ENCODE measurements around the gene CCDC78.

CCDC78 gene

DNA sequence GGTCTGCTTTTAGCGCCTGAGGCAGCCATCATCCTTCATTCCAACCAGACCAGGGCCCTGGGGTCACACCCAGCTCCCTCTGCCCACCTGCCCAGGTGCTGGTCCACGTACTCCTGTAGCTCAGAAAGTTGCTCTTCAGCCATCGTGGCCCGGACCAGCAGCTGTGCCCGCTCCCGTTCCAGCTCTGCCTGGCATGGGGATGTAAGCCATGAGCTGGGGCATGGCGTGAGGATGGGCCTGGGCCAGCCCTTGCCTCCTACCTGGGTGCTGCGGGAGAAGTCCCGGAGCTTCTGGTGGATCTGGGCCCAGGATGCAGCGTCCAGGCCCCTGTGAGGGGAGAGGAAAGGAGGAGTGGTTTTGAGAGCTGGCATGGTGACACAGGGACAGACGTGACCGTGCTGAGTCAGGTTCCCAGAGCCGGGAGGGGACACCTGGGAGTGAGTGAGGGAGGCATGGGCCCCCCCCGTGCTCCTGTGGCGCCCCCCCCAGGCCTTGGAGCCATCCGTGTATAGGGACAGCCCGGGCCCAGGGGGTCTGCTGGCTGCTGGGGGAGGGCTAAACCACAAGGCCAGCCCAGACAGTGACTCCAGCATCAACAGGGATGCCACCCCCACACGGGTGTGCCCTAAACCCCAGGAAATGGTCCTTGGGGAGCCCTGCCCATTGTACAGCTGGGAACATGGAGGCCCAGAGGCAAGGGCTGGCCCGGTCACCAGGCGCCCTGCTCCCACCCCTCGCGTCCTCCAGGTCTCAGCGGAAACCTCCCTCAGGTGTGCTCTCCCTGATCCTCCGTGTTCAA lies 3.2 kb downstream of the CCDC78 start:
- DNase-seq (ENCODE audit: low spot score): no peak

DNA sequence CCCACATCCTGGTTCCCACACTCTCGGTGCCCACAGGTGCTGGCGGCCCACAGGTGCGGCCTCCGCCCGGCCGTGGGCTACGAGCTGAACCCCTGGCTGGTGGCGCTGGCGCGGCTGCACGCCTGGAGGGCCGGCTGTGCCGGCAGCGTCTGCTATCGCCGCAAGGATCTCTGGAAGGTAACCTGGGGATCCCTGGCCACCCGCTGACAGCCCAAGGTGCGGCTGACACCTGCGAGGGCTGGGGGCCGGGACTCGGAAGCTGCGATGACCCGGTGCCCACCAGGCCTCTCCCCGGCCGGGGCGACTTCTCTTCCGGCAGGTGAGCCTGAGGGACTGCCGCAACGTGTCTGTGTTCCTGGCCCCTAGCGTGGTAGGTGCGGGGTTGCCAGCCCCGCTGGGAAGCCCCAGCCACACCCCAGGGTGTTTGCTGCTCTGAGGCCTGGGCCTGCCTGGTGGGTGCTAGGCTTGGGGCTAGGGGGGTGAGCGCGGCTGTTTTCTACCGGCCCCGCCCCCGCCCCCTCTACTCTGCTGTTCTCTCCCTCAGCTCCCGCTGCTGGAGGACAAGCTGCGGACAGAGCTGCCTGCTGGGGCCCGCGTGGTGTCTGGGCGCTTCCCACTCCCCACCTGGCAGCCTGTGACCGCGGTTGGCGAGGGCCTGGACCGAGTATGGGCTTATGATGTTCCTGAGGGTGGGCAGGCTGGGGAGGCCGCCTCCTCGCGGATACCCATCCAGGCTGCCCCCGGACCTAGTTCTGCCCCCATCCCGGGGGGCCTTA lies 4.3 kb downstream of the CCDC78 start:
- no peak for DNase-seq (ENCODE audit: low spot score)

- peak; percentile 66 for DNase-seq (ENCODE audit: low spot score)
These were observed 5.1 kb downstream of the CCDC78 start, which contains the start of gene ANTKMT for GRCh38 chr16:720990-721764. Gene ANTKMT (plus strand): TSS chr16:721146. CDS start chr16:721275, 129 bp downstream.

- no peak for DNase-seq (ENCODE audit: low spot score)
These were observed 5.7 kb downstream of the CCDC78 start for GRCh38 chr16:720447-720989.

DNA sequence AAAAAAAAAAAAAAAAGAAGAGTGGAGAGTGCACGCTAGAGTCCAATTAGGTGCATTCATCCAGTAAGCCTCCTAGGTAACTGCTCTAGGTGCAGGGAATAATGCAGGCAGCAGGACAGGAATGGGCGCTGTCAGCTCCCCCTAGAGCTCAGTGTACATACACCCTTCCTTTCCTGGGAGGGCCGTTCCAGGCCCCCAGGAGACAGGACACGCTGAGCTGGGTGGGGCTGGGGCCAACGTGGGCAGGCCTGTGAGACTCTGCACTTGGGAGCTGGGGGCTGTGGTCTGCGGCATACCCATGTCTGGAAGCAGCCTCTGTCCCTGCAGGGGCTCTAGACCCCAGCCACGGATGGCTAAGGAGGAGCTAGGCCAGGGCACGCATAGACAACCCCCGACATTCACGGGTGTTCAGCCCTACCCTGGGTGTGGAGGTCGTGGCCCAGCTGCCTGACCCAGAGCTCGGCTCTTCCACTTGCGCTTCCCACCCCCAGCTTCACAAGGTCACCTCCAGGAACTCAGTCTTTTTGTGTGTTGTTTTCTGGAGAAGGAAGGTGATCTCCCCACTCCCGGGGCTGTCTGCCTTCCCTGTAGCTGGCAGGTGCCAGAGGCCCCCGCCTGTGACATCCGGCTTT lies 6.3 kb downstream of the CCDC78 start:
- no peak for DNase-seq (ENCODE audit: low spot score)

- DNase-seq (ENCODE audit: low spot score): no peak
These were observed 7.3 kb downstream of the CCDC78 start for GRCh38 chr16:718922-719321.

DNA sequence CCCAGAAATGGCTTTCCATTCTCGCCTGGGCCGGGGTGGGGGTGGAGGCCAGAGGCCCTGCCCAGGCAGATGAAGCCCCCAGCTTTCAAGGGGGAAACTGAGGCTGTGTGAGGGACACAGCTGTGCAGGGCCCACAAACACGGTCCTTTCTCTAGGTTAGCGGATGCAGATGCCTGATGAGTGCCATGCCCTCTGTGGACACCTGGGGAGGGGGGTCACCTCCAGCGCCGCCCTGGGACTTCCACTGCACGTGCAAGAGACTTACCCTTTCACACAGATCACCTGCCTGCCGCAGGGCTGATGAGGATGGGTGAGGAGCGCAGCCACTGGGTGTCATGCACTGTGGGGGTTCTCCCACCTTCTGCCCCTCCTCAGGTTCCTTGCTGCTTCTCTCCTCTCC lies 7.9 kb downstream of the CCDC78 start:
- DNase-seq (ENCODE audit: low spot score): no peak

DNA sequence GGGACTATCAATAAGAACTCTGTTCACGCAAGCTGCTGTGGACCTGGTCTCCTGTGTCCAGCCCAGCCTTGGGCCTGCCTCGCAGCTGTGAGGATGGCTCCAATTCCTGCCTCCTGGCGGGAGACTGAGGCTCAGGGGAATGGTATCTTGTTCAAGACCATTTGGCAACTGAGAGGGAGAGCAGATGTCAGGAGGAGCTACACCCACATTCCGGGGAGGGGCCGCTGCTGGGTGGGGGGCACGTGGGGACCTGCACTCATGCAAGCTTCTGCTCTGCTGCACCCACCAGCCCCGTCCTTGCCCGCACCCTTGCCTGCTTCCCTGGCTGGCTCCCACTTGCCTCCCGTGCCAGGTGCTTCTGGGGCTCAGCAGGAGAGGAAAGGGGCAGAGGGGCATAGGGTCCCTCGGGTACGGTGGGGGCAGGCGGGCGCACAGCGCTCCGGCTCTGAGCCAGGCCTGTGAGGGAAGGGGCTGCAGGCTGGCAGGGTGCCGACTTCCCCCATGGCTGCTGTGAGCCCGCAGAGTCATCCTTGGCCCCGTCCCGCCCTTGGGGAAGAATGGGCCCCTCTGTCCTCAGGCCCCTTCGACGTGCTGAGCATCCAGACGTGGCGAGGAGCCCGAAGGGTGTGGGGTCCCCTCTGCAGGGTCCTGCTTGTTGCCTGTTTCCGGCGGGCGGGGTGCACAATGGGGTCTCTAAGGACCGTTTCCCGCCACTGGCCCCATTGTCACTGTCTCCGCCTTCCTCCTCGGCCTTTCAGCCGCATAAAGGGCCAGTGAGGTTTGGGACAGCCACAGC lies 8.6 kb downstream of the CCDC78 start:
- DNase-seq (ENCODE audit: low spot score): no peak

- DNase-seq (ENCODE audit: low spot score): no peak
These were observed 9.4 kb downstream of the CCDC78 start for GRCh38 chr16:716768-717325.

DNA sequence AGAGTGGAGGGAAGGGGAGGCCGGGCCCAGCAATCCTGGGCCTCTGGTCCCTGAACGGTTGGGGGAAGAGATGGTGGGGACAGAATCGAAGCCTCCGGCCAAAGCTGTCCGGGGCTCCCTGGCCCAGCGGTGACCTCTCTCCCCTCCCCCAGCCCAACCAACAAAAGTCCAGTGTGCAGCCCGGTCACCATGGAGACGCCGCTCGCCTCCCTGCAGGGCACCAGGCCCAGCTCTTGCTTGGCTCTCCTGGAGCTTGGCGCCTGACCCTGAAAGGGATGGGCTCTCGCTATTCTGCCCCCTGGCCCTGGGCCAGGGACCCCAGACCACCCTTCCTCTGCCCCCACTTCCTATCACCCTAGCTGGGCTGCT lies 10.1 kb downstream of the CCDC78 start:
- no peak for DNase-seq (ENCODE audit: low spot score)

- no peak for DNase-seq (ENCODE audit: low spot score)
These were observed 10.6 kb downstream of the CCDC78 start for GRCh38 chr16:715477-716199.

GRCh38 chr16:714558-715476 lies 11.4 kb downstream of the CCDC78 start, which contains the start of gene METRN:
Gene METRN (plus strand): TSS chr16:715118. CDS start chr16:715290, 172 bp downstream.
- peak; percentile 85 for DNase-seq (ENCODE audit: low spot score)

- no peak for DNase-seq (ENCODE audit: low spot score)
These were observed 12.2 kb downstream of the CCDC78 start for GRCh38 chr16:714079-714478.

DNA sequence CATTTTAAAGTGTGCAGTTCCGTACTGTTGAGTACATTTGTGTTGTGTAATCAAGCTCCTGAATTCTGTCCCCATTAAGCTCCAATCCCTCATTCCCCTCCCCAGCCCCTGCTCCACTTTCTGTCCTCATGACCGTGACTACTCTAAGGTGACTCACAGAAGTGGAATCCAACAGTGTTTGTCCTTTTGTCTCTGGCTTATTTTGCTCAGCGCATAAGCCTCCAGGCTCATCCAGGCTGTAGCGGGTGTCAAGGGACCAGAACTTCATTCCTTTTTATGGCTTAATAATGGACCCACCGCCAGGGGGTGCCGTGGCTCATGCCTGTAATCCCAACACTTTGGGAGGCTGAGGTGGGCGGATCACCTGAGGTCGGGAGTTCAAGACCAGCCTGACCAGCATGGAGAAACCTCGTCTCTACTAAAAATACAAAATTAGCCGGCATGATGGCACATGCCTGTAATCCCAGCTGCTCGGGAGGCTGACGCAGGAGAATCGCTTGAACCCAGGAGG lies 13.4 kb downstream of the CCDC78 start:
- DNase-seq (ENCODE audit: low spot score): peak; percentile 29

DNA sequence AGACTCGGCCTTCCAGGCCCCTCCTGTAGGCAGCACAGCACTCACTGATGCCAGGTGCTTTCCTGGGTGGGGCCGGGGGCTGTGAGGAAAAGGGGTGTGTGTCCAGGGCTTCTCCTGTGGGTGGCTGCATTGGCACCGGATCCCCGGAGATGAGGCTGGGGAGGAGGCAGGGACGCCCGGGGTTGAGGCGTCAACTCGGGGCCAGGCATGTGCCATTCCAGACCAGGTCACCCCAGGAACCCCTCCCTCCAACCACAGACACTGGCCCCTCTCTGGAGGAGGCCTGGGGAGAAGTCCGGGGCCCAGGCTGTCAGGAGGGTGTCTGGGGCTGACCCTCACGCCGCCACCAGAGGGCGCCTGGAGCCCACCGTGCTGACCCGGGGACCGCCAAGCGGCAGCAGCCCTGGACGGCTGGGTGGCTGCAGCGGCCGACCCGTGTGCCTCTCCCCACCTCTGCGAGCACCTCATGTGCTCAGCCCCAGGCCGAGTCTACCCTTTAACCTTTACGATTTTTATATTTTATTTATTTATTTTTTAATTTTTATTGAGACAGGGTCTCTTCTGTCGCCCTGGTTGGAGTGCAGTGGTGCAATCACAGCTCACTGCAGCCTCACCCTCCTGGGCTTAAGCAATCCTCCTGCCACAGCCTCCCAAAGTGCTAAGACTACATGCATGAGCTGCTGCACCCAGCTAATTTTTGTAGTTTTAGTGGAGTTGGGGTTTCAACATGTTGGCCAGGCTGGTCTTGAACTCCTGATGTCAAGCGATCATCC lies 14.5 kb downstream of the CCDC78 start:
- peak; percentile 77 for DNase-seq (ENCODE audit: low spot score)

DNA sequence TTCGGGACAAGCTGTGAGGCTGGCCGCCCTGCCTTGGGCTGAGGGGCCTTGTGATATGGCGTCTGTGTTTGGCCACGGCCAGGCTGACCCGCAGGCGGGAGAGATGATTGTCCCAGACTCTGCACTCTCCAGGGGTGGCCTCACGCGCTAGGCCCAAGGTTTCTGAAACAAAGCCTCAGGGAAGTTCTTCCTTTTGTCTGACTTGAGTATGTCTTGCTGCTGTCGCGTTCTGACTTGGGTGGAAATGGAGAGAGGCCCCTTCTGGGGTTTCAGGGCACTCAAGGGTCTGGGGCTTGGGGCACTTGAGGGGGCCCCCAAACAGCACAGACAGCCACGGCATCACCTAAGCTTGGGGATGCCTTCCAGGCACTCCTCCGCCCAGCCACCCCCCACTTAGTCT lies 15.2 kb downstream of the CCDC78 start:
- DNase-seq (ENCODE audit: low spot score): no peak

DNA sequence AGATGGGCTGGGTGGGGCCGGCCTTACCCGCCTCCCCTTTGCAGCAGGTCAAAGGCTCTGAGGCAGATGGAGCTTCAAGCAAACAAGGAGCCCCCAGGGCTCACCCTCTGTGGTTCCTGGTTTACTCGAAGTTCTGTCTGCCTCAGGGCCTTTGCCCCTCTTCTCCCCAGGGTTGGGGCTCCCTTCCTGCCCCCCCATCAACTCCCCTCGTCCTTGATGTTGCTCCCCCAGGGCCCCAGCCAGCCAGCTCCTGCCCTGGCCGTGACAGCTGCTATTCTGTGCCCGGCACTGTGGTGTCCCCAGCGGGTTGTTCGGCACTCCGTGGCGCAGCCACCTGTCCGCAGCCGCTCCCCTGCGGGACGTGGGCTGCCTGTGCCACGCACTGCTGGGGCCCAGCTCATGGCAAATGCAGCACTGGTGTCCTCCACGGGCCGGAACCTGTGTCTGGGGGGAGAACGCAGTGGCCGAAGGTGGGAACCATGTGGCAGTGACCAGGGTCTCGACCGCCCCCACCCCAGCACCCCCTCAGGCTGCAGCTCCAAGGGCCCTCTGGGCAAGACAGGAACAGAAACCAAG lies 15.7 kb downstream of the CCDC78 start:
- DNase-seq (ENCODE audit: low spot score): no peak
